ENCODE measurements around the gene CARD8. TPM values are rescaled to one million over a fixed set of nuclear protein-coding genes. Genes with fewer than 3 reads are reported as not detected.
"Not testable (repeated sequence)": the region's sequence is repeated elsewhere in the genome, so short reads cannot be mapped to it uniquely, and the experiment has no call there.

CARD8 gene, protein sequence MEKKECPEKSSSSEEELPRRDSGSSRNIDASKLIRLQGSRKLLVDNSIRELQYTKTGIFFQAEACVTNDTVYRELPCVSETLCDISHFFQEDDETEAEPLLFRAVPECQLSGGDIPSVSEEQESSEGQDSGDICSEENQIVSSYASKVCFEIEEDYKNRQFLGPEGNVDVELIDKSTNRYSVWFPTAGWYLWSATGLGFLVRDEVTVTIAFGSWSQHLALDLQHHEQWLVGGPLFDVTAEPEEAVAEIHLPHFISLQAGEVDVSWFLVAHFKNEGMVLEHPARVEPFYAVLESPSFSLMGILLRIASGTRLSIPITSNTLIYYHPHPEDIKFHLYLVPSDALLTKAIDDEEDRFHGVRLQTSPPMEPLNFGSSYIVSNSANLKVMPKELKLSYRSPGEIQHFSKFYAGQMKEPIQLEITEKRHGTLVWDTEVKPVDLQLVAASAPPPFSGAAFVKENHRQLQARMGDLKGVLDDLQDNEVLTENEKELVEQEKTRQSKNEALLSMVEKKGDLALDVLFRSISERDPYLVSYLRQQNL
- 108 and 110 TPM in 2 replicates for total RNA-seq

DNA sequence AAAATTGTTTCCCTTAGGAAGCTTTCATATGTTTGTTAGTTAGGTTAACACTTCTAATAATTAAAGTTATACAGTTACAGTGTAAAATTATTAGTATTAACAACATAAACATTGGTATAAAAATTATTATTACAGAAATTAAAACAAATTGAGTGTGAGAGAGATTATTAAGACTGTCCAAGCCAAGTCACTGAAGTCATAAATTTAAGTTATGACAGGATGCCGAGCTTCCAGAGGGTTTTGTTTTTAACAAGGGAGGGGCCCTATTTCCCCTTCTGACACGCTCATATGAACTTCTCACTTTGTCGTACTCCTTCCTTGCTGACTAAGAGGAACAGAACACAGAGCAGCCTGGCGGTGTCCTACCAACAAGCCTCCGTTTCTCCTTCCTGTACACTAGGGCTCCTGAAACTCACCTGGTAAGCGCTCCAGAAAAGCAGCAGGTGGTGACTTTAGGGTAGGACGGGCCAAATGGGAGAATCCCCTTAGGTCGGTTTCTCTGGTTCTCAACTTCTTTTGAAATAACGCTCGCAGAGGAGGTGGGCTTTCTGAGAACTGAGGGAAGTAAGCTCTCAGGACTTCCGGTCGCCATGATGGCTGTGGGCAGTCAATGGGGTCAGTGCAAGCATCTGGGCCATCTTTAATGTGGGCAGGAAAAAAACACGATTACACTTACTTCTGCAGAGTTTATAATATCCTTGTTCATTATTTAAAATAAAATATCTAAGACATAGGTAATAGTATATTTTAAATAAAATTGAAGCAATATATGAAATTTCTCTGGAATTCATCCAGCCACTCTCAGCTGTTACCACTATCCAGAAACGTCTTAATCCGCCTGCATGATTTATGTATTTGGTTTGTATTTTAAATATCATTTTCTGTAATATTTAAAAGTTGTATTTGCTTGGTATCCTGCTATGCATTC is at the start of gene CARD8:
TSS of gene CARD8 (minus strand) at position 537 of the 928 bp plus-strand sequence. CDS start 14,892 bp downstream, outside the sequence.
- H3K9me3 Mint-ChIP-seq = no peaks in the 10 kb centered on the region
- intact Hi-C loops (cut with micrococcal nuclease) = loop anchor here (1.0 to 5.0 kb wide), 4 partner anchors 51 to 1337 kb away; partner anchors contain the start of genes LIG1, PRR12 and ZSWIM9
- no peaks in the 10 kb centered on the region for H3K27me3 Mint-ChIP-seq (ENCODE audit: low read depth)
- peaks cover 34% of the 10 kb centered on the region for H3K36me3 Mint-ChIP-seq (ENCODE audit: low read depth)
- H3K27ac Mint-ChIP-seq = peak within 1 kb of the TSS; percentile 100
- peak within 1 kb of the TSS; percentile 98 for H3K4me3 Mint-ChIP-seq (ENCODE audit: low read depth)
- peak; percentile 81 for DNase-seq (ENCODE audit: low spot score)
- peaks cover 58% of the 10 kb centered on the region for H3K4me1 Mint-ChIP-seq (ENCODE audit: low read depth)

DNA sequence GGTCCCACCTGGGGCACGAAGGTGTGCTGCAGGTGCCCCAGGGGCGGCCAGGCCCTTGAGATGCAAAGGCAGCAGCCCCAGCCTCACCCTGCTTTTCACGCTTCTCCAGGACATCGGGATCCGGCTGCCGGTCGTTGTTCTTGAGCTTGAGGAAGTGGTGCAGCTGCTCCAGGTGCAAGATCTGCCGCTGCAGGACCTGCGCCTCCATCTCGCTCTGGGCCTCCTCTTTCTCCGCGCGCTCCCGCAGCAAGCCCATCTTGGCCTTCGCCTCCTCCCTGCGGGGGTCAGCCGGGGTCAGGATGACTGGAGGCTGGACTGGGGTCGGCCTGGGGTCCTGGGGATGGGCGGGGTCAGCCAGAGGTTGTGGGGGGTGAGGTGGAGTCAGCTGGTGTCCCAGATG is 48.2 kb upstream of the CARD8 start:
- Mint-ChIP-seq H3K27me3 (ENCODE audit: low read depth) (peaks cover 4% of the 10 kb centered on the region), H3K27ac (no peak overlapping the region), H3K9me3 (no peaks in the 10 kb centered on the region), H3K4me3 (ENCODE audit: low read depth) (no peak overlapping the region), H3K36me3 (ENCODE audit: low read depth) (no peaks in the 10 kb centered on the region), H3K4me1 (ENCODE audit: low read depth) (no peaks in the 10 kb centered on the region)
- intact Hi-C loops (cut with micrococcal nuclease) = no loop called here
- no peak for DNase-seq (ENCODE audit: low spot score)

DNA sequence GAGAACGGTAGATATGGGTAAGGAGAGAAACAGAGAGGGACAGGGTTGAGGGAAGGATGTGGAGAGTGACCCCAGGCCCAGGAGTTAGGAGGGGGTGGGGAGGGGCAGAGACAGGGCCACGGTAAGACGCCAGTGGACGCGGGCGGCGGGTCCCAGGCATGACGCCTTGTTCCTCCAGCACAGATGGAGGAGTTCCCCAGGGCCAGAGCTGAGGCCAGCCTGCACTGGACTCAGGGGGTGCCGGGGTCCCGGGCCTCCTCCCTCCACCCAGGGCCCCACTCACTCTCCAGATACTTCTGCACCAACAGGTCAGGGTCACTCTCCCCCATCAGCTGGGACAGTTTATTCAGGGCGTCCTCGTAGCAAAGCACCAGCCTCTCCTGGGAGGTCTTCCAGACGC is 47.7 kb upstream of the CARD8 start:
- no peaks in the 10 kb centered on the region for H3K4me1 Mint-ChIP-seq (ENCODE audit: low read depth)
- H3K9me3 Mint-ChIP-seq = no peaks in the 10 kb centered on the region
- no peak for DNase-seq (ENCODE audit: low spot score)
- intact Hi-C loops (cut with micrococcal nuclease) = no loop called here
- peaks cover 4% of the 10 kb centered on the region for H3K27me3 Mint-ChIP-seq (ENCODE audit: low read depth)
- H3K27ac Mint-ChIP-seq = no peak overlapping the region
- H3K36me3 Mint-ChIP-seq (ENCODE audit: low read depth) = no peaks in the 10 kb centered on the region
- H3K4me3 Mint-ChIP-seq (ENCODE audit: low read depth) = no peak overlapping the region

DNA sequence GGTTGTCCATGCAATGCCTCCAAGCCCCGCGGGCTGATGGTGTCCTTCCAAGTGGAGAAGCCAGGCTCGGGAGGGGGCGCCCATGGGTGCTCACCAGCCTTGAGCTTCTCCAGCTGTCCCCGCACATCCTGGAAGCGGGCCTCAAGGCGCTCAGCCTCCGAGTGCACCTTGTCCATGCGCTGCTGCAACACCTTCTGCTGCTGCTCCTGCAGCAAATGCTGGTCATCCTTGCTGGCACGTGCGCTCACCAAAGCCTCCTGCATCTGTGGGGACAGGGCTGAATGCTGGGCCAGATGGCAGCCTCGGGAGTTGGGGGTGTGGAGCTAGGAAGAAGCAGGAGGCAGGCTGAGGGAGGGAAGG is 46.9 kb upstream of the CARD8 start:
- peaks cover 2% of the 10 kb centered on the region for H3K27me3 Mint-ChIP-seq (ENCODE audit: low read depth)
- no peaks in the 10 kb centered on the region for H3K36me3 Mint-ChIP-seq (ENCODE audit: low read depth)
- no peaks in the 10 kb centered on the region for H3K9me3 Mint-ChIP-seq
- no peak for DNase-seq (ENCODE audit: low spot score)
- no peak overlapping the region for H3K27ac Mint-ChIP-seq
- intact Hi-C loops (cut with micrococcal nuclease) = no loop called here
- no peak overlapping the region for H3K4me3 Mint-ChIP-seq (ENCODE audit: low read depth)
- no peaks in the 10 kb centered on the region for H3K4me1 Mint-ChIP-seq (ENCODE audit: low read depth)

DNA sequence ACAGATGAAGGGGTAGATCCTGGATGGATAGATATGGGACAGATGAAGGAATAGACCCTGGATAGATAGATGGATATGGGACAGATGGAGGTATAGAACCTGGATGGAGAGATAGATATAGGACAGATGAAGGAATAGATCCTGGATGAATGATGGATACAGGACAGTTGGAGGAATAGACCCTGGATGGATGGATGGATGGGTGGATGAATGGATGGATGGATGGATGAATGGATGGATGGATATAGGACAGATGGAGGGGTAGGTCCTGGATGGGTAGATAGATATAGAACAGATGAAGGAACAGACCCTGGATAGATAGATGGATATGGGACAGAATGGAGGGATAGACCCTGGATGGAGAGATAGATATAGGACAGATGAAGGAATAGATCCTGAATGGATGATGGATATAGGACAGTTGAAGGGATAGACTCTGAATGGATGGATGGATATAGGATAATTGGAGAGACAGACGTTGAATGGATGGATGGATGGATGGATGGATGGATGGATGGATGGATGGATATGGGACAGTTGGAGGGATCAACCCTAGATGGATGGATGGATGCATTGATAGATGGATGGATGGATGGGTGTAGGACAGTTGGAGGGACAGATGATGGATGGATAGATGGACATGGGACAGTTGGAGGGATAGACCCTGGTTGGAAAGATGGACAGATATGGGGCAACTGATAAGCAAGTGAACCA is 46.3 kb upstream of the CARD8 start:
- H3K4me1 Mint-ChIP-seq (ENCODE audit: low read depth) = no peaks in the 10 kb centered on the region
- no peaks in the 10 kb centered on the region for H3K9me3 Mint-ChIP-seq
- DNase-seq (ENCODE audit: low spot score) = no peak
- intact Hi-C loops (cut with micrococcal nuclease) = no loop called here
- H3K27ac Mint-ChIP-seq = no peak overlapping the region
- H3K4me3 Mint-ChIP-seq (ENCODE audit: low read depth) = no peak overlapping the region
- no peaks in the 10 kb centered on the region for H3K36me3 Mint-ChIP-seq (ENCODE audit: low read depth)
- H3K27me3 Mint-ChIP-seq (ENCODE audit: low read depth) = peaks cover 2% of the 10 kb centered on the region

GRCh38 chr19:48297975-48298374 is 42.3 kb upstream of the CARD8 start:
- intact Hi-C loops (cut with micrococcal nuclease) = no loop called here
- no peaks in the 10 kb centered on the region for H3K4me1 Mint-ChIP-seq (ENCODE audit: low read depth)
- DNase-seq (ENCODE audit: low spot score) = no peak
- no peaks in the 10 kb centered on the region for H3K9me3 Mint-ChIP-seq
- no peaks in the 10 kb centered on the region for H3K27me3 Mint-ChIP-seq (ENCODE audit: low read depth)
- no peak overlapping the region for H3K27ac Mint-ChIP-seq
- no peak overlapping the region for H3K4me3 Mint-ChIP-seq (ENCODE audit: low read depth)
- no peaks in the 10 kb centered on the region for H3K36me3 Mint-ChIP-seq (ENCODE audit: low read depth)

DNA sequence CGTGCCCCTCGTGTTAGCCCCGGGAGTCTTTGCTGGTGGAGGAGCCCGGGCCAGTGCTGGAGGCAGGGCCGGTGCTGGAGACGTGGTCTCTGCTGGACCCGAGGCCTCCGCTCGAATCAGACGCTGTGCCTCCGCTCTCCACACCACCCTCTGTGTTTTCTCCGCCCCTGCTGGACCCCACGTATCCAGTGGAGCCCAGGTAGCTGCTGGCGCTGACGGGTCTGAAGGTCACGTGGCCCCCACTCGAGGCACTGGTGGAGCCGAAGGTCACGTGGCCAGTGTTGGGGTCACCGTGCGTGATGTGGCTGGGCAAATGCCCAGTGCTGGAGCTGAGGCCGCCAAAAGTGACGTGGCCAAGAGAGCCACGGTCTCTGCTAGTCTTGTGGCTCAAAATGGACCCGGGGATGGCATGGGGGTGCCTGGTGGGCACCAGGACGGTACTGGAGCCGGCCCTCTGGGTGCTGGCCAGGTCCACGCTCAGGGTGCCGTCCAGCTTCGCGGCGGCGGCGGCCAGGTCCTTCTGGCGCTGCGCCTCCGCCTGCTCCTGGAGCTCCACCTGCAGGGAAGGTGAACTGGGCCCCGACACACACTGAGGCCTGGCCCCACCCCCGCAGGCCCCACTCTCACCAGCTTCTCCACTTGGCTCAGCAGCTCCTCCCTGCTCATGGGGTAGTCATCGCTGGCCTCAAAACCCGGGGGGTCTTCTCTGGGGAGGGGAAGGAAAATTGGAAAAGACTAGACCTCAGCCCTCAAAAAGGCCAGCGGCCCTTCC is 41.4 kb upstream of the CARD8 start:
- no peak overlapping the region for H3K27ac Mint-ChIP-seq
- DNase-seq (ENCODE audit: low spot score) = no peak
- no peaks in the 10 kb centered on the region for H3K36me3 Mint-ChIP-seq (ENCODE audit: low read depth)
- H3K27me3 Mint-ChIP-seq (ENCODE audit: low read depth) = no peaks in the 10 kb centered on the region
- H3K4me1 Mint-ChIP-seq (ENCODE audit: low read depth) = no peaks in the 10 kb centered on the region
- H3K9me3 Mint-ChIP-seq = no peaks in the 10 kb centered on the region
- H3K4me3 Mint-ChIP-seq (ENCODE audit: low read depth) = no peak overlapping the region
- intact Hi-C loops (cut with micrococcal nuclease) = no loop called here

GRCh38 chr19:48295458-48295857 is 39.7 kb upstream of the CARD8 start:
- DNase-seq (ENCODE audit: low spot score) = no peak
- Mint-ChIP-seq H3K27ac (no peak overlapping the region), H3K27me3 (ENCODE audit: low read depth) (no peaks in the 10 kb centered on the region), H3K36me3 (ENCODE audit: low read depth) (no peaks in the 10 kb centered on the region), H3K4me3 (ENCODE audit: low read depth) (no peak overlapping the region), H3K9me3 (no peaks in the 10 kb centered on the region), H3K4me1 (ENCODE audit: low read depth) (peaks cover 3% of the 10 kb centered on the region)
- intact Hi-C loops (cut with micrococcal nuclease) = no loop called here

GRCh38 chr19:48292798-48293197 is 37.1 kb upstream of the CARD8 start:
- Mint-ChIP-seq H3K9me3 (no peaks in the 10 kb centered on the region), H3K27ac (no peak overlapping the region), H3K36me3 (ENCODE audit: low read depth) (no peaks in the 10 kb centered on the region), H3K4me1 (ENCODE audit: low read depth) (peaks cover 3% of the 10 kb centered on the region), H3K4me3 (ENCODE audit: low read depth) (no peak overlapping the region), H3K27me3 (ENCODE audit: low read depth) (no peaks in the 10 kb centered on the region)
- intact Hi-C loops (cut with micrococcal nuclease) = no loop called here
- no peak for DNase-seq (ENCODE audit: low spot score)

DNA sequence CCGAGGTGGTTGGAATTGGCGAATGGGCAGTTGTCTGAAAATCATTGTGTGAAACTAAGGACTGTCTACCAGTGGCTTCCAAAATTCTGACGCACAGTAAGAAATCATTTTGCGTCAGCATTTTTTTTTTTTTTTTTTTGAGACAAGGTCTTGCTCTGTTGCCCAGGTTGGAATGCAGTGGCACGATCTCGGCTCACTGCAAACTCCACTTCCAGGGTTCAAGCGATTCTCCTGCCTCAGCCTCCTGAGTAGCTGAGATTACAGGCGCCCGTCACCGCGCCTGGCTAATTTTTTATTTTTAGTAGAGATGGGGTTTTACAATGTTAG is 35.7 kb upstream of the CARD8 start:
- not testable (repeated sequence) for H3K4me1 Mint-ChIP-seq (ENCODE audit: low read depth); DNase-seq (ENCODE audit: low spot score); H3K27ac Mint-ChIP-seq; H3K27me3 Mint-ChIP-seq (ENCODE audit: low read depth); H3K9me3 Mint-ChIP-seq; H3K36me3 Mint-ChIP-seq (ENCODE audit: low read depth)
- intact Hi-C loops (cut with micrococcal nuclease) = loop anchor here (1.0 kb wide), 1 partner anchor 24 kb away; no protein-coding TSS in a partner anchor
- peak overlapping the region; percentile 76 for H3K4me3 Mint-ChIP-seq (ENCODE audit: low read depth)

DNA sequence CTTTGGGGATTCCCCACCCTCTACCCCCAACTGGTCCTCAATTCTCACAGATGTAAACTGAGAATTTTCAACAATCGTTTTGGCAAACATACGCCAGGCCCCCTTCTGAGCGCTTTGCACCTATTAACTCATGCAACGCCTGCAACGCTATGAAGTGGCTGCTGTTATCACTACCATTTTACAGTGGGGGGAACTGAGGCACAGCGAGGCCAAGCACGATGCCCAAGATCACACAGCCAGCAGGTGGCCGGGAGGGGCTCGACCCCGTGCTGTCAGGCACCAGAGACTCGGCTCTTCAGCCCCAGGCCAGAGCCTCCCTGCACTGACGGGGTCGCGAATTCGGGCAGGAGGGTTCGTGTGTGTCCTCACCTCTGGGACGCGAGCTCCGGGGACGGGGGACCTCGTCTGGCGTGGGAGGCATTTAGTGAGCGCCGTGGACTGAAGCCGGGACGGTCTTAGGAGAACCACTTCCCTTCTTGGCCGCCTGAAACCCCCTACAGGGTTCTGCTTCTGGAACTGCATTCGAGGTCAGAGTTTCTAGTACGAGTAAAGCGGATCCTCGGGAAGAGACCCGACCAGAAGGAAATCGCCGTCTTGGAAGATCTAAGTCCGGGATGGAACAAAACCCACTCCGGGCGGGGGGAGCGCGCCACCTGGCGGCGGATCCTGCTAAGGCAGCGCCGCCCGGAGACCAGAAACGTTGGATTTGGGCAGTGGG is 35.2 kb upstream of the CARD8 start:
- Mint-ChIP-seq H3K27me3 (ENCODE audit: low read depth) (no peaks in the 10 kb centered on the region), H3K36me3 (ENCODE audit: low read depth) (no peaks in the 10 kb centered on the region), H3K4me1 (ENCODE audit: low read depth) (peaks cover 3% of the 10 kb centered on the region), H3K9me3 (no peaks in the 10 kb centered on the region), H3K27ac (no peak overlapping the region), H3K4me3 (ENCODE audit: low read depth) (peak overlapping the region; percentile 76)
- intact Hi-C loops (cut with micrococcal nuclease) = loop anchor here (1.0 kb wide), 1 partner anchor 24 kb away; no protein-coding TSS in a partner anchor
- peak; percentile 42 for DNase-seq (ENCODE audit: low spot score)
